Ishikawa (cell line): ENCODE measurements around the gene CPVL.

Experiments used
- CEBPB ChIP-seq: IDR thresholded peaks from 2 replicates; pipeline ENCODE4 v1.6.1; 2012
- CREB1 ChIP-seq: IDR thresholded peaks from 2 replicates; pipeline ENCODE4 v1.6.1; 2012; ENCODE audit warnings: low read depth
- EGR1 ChIP-seq: IDR thresholded peaks from 2 replicates; pipeline ENCODE4 v1.6.1; 2012
- EP300 ChIP-seq: IDR thresholded peaks from 2 replicates; pipeline ENCODE4 v1.6.1; 2012; ENCODE audit warnings: borderline replicate concordance
- FOXM1 ChIP-seq: IDR thresholded peaks from 2 replicates; pipeline ENCODE4 v1.6.1; 2012; ENCODE audit warnings: low read depth, borderline replicate concordance
- NFIC ChIP-seq: IDR thresholded peaks from 2 replicates; pipeline ENCODE4 v1.6.1; 2012
- RAD21 ChIP-seq: IDR thresholded peaks from 2 replicates; pipeline ENCODE4 v1.6.1; 2012; ENCODE audit warnings: low read depth
- TAF1 ChIP-seq: IDR thresholded peaks from 2 replicates; pipeline ENCODE4 v1.6.1; 2012; ENCODE audit warnings: low read depth, mild to moderate bottlenecking
- TCF12 ChIP-seq: IDR thresholded peaks from 2 replicates; pipeline ENCODE4 v1.6.1; 2012; ENCODE audit warnings: low read depth
- TEAD4 ChIP-seq: IDR thresholded peaks from 2 replicates; pipeline ENCODE4 v1.6.1; 2012
- YY1 ChIP-seq: IDR thresholded peaks from 2 replicates; pipeline ENCODE4 v1.6.1; 2012; ENCODE audit warnings: low read depth
- ZBTB7A ChIP-seq: IDR thresholded peaks from 2 replicates; pipeline ENCODE4 v1.6.1; 2012; ENCODE audit warnings: low read depth
- TF ChIP-seq, protein P1 (sequence below): IDR thresholded peaks from 2 replicates; pipeline ENCODE4 v1.6.1; 2012
- TF ChIP-seq, protein P2 (sequence below): IDR thresholded peaks from 2 replicates; pipeline ENCODE4 v1.6.1; 2012; ENCODE audit warnings: low read depth, mild to moderate bottlenecking
- TF ChIP-seq, protein P3 (sequence below): IDR thresholded peaks from 2 replicates; pipeline ENCODE4 v1.6.1; 2012

The CPVL gene

DNA sequence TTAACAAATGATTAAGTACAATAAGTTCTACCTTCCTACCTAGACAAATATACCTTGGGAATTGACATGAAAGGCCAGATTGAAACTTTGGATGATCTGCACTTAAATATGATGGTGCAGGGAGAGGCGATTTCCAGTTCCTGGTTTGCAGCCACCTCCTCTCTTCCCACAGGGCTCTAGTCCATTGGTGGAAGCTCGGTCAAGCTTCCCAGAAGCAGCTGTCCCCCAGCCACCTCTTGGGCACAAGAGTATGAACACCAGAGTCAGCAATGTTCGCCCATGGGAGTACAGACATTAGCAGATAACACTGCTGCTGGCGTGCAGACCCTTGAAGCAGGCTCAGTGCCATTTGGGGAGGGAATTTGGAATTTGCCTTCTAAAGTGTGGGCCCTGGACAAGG lies 1.5 kb upstream of the CPVL start:
- TF ChIP-seq RAD21 (no peak), ZBTB7A (no peak), TAF1 (no peak), TEAD4 (no peak), EGR1 (no peak), TCF12 (no peak), NFIC (no peak), YY1 (no peak), CREB1 (no peak), CEBPB (no peak), EP300 (no peak), FOXM1 (no peak)
- TF ChIP-seq, protein P1, sequence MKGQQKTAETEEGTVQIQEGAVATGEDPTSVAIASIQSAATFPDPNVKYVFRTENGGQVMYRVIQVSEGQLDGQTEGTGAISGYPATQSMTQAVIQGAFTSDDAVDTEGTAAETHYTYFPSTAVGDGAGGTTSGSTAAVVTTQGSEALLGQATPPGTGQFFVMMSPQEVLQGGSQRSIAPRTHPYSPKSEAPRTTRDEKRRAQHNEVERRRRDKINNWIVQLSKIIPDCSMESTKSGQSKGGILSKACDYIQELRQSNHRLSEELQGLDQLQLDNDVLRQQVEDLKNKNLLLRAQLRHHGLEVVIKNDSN = no peak
- TF ChIP-seq, protein P2, sequence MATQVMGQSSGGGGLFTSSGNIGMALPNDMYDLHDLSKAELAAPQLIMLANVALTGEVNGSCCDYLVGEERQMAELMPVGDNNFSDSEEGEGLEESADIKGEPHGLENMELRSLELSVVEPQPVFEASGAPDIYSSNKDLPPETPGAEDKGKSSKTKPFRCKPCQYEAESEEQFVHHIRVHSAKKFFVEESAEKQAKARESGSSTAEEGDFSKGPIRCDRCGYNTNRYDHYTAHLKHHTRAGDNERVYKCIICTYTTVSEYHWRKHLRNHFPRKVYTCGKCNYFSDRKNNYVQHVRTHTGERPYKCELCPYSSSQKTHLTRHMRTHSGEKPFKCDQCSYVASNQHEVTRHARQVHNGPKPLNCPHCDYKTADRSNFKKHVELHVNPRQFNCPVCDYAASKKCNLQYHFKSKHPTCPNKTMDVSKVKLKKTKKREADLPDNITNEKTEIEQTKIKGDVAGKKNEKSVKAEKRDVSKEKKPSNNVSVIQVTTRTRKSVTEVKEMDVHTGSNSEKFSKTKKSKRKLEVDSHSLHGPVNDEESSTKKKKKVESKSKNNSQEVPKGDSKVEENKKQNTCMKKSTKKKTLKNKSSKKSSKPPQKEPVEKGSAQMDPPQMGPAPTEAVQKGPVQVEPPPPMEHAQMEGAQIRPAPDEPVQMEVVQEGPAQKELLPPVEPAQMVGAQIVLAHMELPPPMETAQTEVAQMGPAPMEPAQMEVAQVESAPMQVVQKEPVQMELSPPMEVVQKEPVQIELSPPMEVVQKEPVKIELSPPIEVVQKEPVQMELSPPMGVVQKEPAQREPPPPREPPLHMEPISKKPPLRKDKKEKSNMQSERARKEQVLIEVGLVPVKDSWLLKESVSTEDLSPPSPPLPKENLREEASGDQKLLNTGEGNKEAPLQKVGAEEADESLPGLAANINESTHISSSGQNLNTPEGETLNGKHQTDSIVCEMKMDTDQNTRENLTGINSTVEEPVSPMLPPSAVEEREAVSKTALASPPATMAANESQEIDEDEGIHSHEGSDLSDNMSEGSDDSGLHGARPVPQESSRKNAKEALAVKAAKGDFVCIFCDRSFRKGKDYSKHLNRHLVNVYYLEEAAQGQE = no peak
- TF ChIP-seq, protein P3, sequence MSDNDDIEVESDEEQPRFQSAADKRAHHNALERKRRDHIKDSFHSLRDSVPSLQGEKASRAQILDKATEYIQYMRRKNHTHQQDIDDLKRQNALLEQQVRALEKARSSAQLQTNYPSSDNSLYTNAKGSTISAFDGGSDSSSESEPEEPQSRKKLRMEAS = no peak

DNA sequence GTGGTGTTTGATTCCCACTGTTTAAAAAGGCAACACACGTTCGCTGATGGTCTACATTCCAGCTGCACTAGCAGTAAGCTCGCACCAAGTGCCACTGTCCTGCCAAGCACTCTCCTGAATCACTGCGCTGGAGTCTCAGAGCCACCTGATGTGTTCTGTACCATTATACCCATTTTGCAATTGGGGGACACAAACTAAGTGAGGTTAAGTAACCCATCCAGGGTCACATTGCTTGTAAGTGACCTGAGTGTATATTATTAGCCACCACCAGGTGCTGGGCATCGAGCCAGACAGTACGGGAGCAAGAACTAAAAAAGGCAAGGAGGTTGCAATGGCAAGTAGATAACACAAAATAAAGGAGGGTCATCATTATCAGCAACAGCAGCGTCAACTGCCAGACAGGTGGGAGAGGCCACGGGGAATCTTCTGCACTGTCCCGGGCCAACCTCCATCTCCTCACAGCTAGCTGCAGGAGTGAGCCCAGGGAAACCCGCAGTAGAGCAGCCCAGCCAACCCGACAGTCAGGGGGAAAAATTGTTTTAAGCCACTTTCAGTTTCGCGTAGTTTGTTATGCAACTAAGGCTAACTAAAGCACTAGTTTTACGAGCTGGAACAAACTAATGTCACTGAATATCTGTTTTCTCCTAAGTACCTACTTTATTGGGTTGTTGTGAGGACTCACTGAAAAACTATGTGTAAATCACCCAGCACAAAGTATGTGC lies 712 bp upstream of the CPVL start:
- TF ChIP-seq, protein P3 = no peak
- TF ChIP-seq CREB1 (no peak), RAD21 (no peak), TEAD4 (no peak), TCF12 (no peak), YY1 (no peak), EP300 (no peak), NFIC (no peak), FOXM1 (no peak), EGR1 (no peak), CEBPB (no peak), ZBTB7A (no peak), TAF1 (no peak)
- TF ChIP-seq, protein P2 = no peak

DNA sequence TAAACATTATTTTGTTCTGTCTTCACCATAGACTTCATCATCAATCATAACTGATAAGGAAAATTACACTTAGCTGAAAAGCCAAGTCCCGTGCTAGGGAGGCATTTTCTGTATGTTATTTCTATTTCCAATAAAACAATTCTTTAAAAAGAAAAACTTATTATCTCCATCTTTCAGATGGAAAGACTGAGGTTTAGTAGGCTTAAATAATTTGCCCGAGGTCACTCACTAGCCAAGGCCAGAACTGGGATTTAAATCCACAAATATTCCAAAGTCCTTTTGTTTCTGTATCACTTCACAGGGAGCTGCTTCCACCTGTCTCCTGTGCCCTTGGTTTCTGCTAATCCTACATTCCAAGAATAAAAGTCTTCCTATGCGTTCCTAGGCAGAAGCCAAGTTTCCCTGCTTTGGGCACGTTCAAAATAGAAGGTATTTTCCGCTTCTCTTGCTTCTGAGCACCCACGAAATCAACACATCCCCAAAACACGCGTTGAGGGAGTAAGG lies 732 bp downstream of the CPVL start:
- TF ChIP-seq FOXM1 (no peak), NFIC (no peak), TCF12 (no peak), YY1 (no peak), ZBTB7A (no peak), EGR1 (no peak), TEAD4 (no peak), CEBPB (no peak), TAF1 (no peak), EP300 (no peak), RAD21 (no peak), CREB1 (no peak)
- TF ChIP-seq, protein P1 = no peak
- TF ChIP-seq, protein P3 = no peak
- TF ChIP-seq, protein P2 = no peak
